ENCODE data around the gene PHF5A. TPM values are rescaled to one million over a fixed set of nuclear protein-coding genes. Genes with fewer than 3 reads are reported as not detected.
"Not testable (repeated sequence)": the region's sequence is repeated elsewhere in the genome, so short reads cannot be mapped to it uniquely, and the experiment has no call there.

PHF5A gene
- total and polyA plus RNA-seq, 3 experiments from 2014 or later, result 24.9 to 125 (median 120) TPM

- Mint-ChIP-seq H3K36me3 (peaks cover 0 to 52% (median 0%) of the 10 kb centered on the region in 3 donors), H3K9me3 (no peaks in the 10 kb centered on the region), H3K4me1 (peaks cover 27 to 46% (median 37%) of the 10 kb centered on the region in 3 donors), H3K4me3 (peak overlapping the region; percentile 90 to 98 (median 95)), H3K27ac (peak overlapping the region; percentile 91 to 97 (median 96)), H3K27me3 (no peaks in the 10 kb centered on the region)
- H3K27me3 ChIP-seq (ENCODE audit: insufficient read depth, low read length, poor library complexity, severe bottlenecking), result no peaks in the 10 kb centered on the region
- peak; percentile 69 to 85 (median 74) for DNase-seq
- H3K27ac ChIP-seq (ENCODE audit: low read depth, low read length), result peak overlapping the region; percentile 96
- no peaks in the 10 kb centered on the region for H3K9me3 ChIP-seq (ENCODE audit: low read length)
- peaks cover 5% of the 10 kb centered on the region for H3K4me1 ChIP-seq (ENCODE audit: insufficient read depth, low read length)
- POLR2A ChIA-PET, result interaction anchor here (0.8 to 7.5 kb wide), 5 partner anchors 24 to 223 kb away, joined by 3 to 109 read pairs (median 3); partner anchors contain the start of genes ACO2, PHF5A and TEF
- peak overlapping the region; percentile 96 for H3K4me3 ChIP-seq (ENCODE audit: low read length)
- CTCF ChIA-PET, result interaction anchor here (1.4 to 2.6 kb wide), 2 partner anchors 12 to 41 kb away, joined by 4 to 18 read pairs; no protein-coding TSS in a partner anchor
- no peaks in the 10 kb centered on the region for H3K36me3 ChIP-seq (ENCODE audit: insufficient read depth, low read length)
These were observed 23.9 kb downstream of the PHF5A start for GRCh38 chr22:41444360-41445128.

GRCh38 chr22:41442240-41442792 lies 26.2 kb downstream of the PHF5A start:
- Histone ChIP-seq H3K36me3 (ENCODE audit: insufficient read depth, low read length) (no peaks in the 10 kb centered on the region), H3K9me3 (ENCODE audit: low read length) (no peaks in the 10 kb centered on the region), H3K4me3 (ENCODE audit: low read length) (no peak overlapping the region), H3K4me1 (ENCODE audit: insufficient read depth, low read length) (peaks cover 5% of the 10 kb centered on the region), H3K27ac (ENCODE audit: low read depth, low read length) (no peak overlapping the region), H3K27me3 (ENCODE audit: insufficient read depth, low read length, poor library complexity, severe bottlenecking) (no peaks in the 10 kb centered on the region)
- Mint-ChIP-seq H3K9me3 (no peaks in the 10 kb centered on the region), H3K27me3 (no peaks in the 10 kb centered on the region), H3K36me3 (peaks cover 0 to 56% (median 0%) of the 10 kb centered on the region in 3 donors), H3K4me1 (peaks cover 28 to 48% (median 39%) of the 10 kb centered on the region in 3 donors), H3K4me3 (peak overlapping the region in 5 of 7 donors; percentile 18 to 92 (median 58)), H3K27ac (peak overlapping the region in 5 of 8 donors; percentile 35 to 91 (median 61))
- ChIA-PET CTCF (interaction anchor here (0.9 to 1.2 kb wide), 2 partner anchors 13 to 39 kb away, joined by 3 to 4 read pairs; no protein-coding TSS in a partner anchor), POLR2A (interaction anchor here (1.3 to 1.5 kb wide), 2 partner anchors 26 to 30 kb away, joined by 3 to 5 read pairs; partner anchors contain the start of gene PHF5A)
- no peak for DNase-seq

- peaks cover 0 to 57% (median 4%) of the 10 kb centered on the region in 3 donors for H3K36me3 Mint-ChIP-seq
- H3K4me3 Mint-ChIP-seq; DNase-seq; H3K27me3 ChIP-seq (ENCODE audit: insufficient read depth, low read length, poor library complexity, severe bottlenecking); H3K9me3 Mint-ChIP-seq; CTCF ChIA-PET; H3K27ac ChIP-seq (ENCODE audit: low read depth, low read length); H3K9me3 ChIP-seq (ENCODE audit: low read length); H3K4me3 ChIP-seq (ENCODE audit: low read length); POLR2A ChIA-PET; H3K4me1 ChIP-seq (ENCODE audit: insufficient read depth, low read length); H3K36me3 ChIP-seq (ENCODE audit: insufficient read depth, low read length); H3K27ac Mint-ChIP-seq; H3K27me3 Mint-ChIP-seq: not testable (repeated sequence)
- H3K4me1 Mint-ChIP-seq, result peaks cover 31 to 55% (median 41%) of the 10 kb centered on the region in 3 donors
These were observed 28.0 kb downstream of the PHF5A start for GRCh38 chr22:41440511-41440910.

- DNase-seq, result no peak
- no peaks in the 10 kb centered on the region for H3K9me3 Mint-ChIP-seq
- Histone ChIP-seq H3K36me3 (ENCODE audit: insufficient read depth, low read length) (peaks cover 8% of the 10 kb centered on the region), H3K4me3 (ENCODE audit: low read length) (no peak overlapping the region), H3K9me3 (ENCODE audit: low read length) (no peaks in the 10 kb centered on the region), H3K4me1 (ENCODE audit: insufficient read depth, low read length) (no peaks in the 10 kb centered on the region), H3K27ac (ENCODE audit: low read depth, low read length) (no peak overlapping the region), H3K27me3 (ENCODE audit: insufficient read depth, low read length, poor library complexity, severe bottlenecking) (no peaks in the 10 kb centered on the region)
- H3K36me3 Mint-ChIP-seq, result peaks cover 0 to 63% (median 5%) of the 10 kb centered on the region in 3 donors
- no peaks in the 10 kb centered on the region for H3K27me3 Mint-ChIP-seq
- peak overlapping the region in 2 of 8 donors; percentile 36 to 59 for H3K27ac Mint-ChIP-seq
- peaks cover 10 to 33% (median 16%) of the 10 kb centered on the region in 3 donors for H3K4me1 Mint-ChIP-seq
- ChIA-PET CTCF (interaction anchor here (1.2 to 1.6 kb wide), 2 partner anchors 11 to 33 kb away, joined by 4 to 5 read pairs; no protein-coding TSS in a partner anchor), POLR2A (interaction anchor here (0.6 to 1.0 kb wide), 2 partner anchors 10 to 1404 kb away, joined by 3 read pairs; partner anchors contain the start of gene TOB2)
- no peak overlapping the region for H3K4me3 Mint-ChIP-seq
These were observed 31.3 kb downstream of the PHF5A start for GRCh38 chr22:41437198-41437597.

GRCh38 chr22:41436322-41437113 lies 32.0 kb downstream of the PHF5A start:
- ChIA-PET CTCF (interaction anchor here (1.2 to 1.6 kb wide), 2 partner anchors 12 to 33 kb away, joined by 4 to 5 read pairs; no protein-coding TSS in a partner anchor), POLR2A (interaction anchor here (0.6 to 1.0 kb wide), 2 partner anchors 10 to 1405 kb away, joined by 3 read pairs; partner anchors contain the start of gene TOB2)
- no peak overlapping the region for H3K4me3 ChIP-seq (ENCODE audit: low read length)
- peaks cover 11% of the 10 kb centered on the region for H3K36me3 ChIP-seq (ENCODE audit: insufficient read depth, low read length)
- H3K4me3 Mint-ChIP-seq, result no peak overlapping the region
- H3K9me3 Mint-ChIP-seq, result no peaks in the 10 kb centered on the region
- H3K4me1 Mint-ChIP-seq, result peaks cover 9 to 36% (median 14%) of the 10 kb centered on the region in 3 donors
- peak overlapping the region in 2 of 8 donors; percentile 38 to 88 for H3K27ac Mint-ChIP-seq
- no peaks in the 10 kb centered on the region for H3K27me3 Mint-ChIP-seq
- no peaks in the 10 kb centered on the region for H3K9me3 ChIP-seq (ENCODE audit: low read length)
- no peaks in the 10 kb centered on the region for H3K27me3 ChIP-seq (ENCODE audit: insufficient read depth, low read length, poor library complexity, severe bottlenecking)
- H3K4me1 ChIP-seq (ENCODE audit: insufficient read depth, low read length), result no peaks in the 10 kb centered on the region
- H3K36me3 Mint-ChIP-seq, result peaks cover 0 to 65% (median 5%) of the 10 kb centered on the region in 3 donors
- H3K27ac ChIP-seq (ENCODE audit: low read depth, low read length), result no peak overlapping the region
- DNase-seq, result no peak

GRCh38 chr22:41435560-41435959 lies 32.9 kb downstream of the PHF5A start:
- CTCF ChIA-PET, result no interaction called here
- Mint-ChIP-seq H3K27ac (peak overlapping the region in 4 of 8 donors; percentile 23 to 89 (median 46)), H3K27me3 (no peaks in the 10 kb centered on the region), H3K36me3 (peaks cover 0 to 70% (median 5%) of the 10 kb centered on the region in 3 donors), H3K4me3 (no peak overlapping the region), H3K4me1 (peaks cover 13 to 38% (median 14%) of the 10 kb centered on the region in 3 donors), H3K9me3 (no peaks in the 10 kb centered on the region)
- no peak overlapping the region for H3K27ac ChIP-seq (ENCODE audit: low read depth, low read length)
- H3K4me1 ChIP-seq (ENCODE audit: insufficient read depth, low read length), result no peaks in the 10 kb centered on the region
- peaks cover 11% of the 10 kb centered on the region for H3K36me3 ChIP-seq (ENCODE audit: insufficient read depth, low read length)
- DNase-seq, result no peak
- H3K4me3 ChIP-seq (ENCODE audit: low read length), result no peak overlapping the region
- no peaks in the 10 kb centered on the region for H3K27me3 ChIP-seq (ENCODE audit: insufficient read depth, low read length, poor library complexity, severe bottlenecking)
- H3K9me3 ChIP-seq (ENCODE audit: low read length), result no peaks in the 10 kb centered on the region
- POLR2A ChIA-PET, result no interaction called here

GRCh38 chr22:41434361-41435003 lies 34.0 kb downstream of the PHF5A start:
- H3K36me3 ChIP-seq (ENCODE audit: insufficient read depth, low read length), result peaks cover 11% of the 10 kb centered on the region
- CTCF ChIA-PET; H3K27ac ChIP-seq (ENCODE audit: low read depth, low read length); H3K27me3 ChIP-seq (ENCODE audit: insufficient read depth, low read length, poor library complexity, severe bottlenecking); H3K27me3 Mint-ChIP-seq; POLR2A ChIA-PET; H3K4me3 ChIP-seq (ENCODE audit: low read length); H3K9me3 Mint-ChIP-seq; DNase-seq; H3K4me1 ChIP-seq (ENCODE audit: insufficient read depth, low read length); H3K4me3 Mint-ChIP-seq; H3K9me3 ChIP-seq (ENCODE audit: low read length): not testable (repeated sequence)
- Mint-ChIP-seq H3K27ac (peak overlapping the region in 4 of 8 donors; percentile 17 to 84 (median 48)), H3K36me3 (peaks cover 0 to 70% (median 5%) of the 10 kb centered on the region in 3 donors), H3K4me1 (peaks cover 13 to 35% (median 14%) of the 10 kb centered on the region in 3 donors)

Data from CD8-positive, alpha-beta memory T cell (primary cell).